DLD1 (cell line): Measurements from ENCODE around the gene WNT1.

Experiments used
- in situ Hi-C: cut with HindIII; loops from 2 replicates; pipeline ENCODE4 v1.10.0; 2017; ENCODE audit warnings: low sequenced_read_pairs

WNT1 gene

DNA sequence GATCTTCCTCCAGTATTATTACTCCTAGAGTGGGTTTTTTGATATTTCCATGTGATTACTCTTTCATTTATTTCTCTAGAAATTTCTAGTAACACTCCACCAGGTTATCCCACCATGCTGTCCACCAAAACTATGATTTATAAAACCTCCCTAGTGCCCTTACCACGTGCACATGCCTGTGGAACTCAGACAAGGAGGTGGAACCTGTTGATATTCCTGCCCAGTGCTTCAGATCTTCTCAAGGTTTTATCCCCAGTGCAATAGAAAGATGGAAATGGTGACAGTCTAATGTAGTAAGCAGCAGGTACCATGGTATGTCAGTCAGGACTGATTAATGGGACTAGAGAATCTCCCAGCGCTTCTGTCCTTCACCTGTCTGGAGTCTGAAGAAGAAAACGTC lies 17.3 kb upstream of the WNT1 start:
- in situ Hi-C loops = no loop called here

DNA sequence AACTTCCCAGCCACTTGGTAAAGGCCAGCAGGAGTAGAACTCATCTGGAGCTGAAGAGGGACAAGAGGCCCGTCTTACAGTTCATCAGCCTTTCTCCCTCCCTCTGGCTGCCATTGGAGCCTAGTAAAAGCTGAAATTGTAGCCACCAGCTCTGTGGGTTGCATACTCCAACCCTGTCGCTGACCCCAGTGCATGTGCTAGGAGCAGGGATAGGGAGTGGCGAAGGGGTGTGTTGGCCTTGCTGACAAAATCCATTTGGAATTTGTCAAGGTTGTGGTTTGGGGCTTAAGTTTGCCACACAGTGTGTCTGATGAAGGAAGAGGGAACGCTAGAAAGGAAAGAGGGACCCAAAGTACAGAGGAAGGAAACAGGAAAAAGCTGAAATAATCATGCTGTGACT lies 16.8 kb upstream of the WNT1 start:
- in situ Hi-C loops = no loop called here

DNA sequence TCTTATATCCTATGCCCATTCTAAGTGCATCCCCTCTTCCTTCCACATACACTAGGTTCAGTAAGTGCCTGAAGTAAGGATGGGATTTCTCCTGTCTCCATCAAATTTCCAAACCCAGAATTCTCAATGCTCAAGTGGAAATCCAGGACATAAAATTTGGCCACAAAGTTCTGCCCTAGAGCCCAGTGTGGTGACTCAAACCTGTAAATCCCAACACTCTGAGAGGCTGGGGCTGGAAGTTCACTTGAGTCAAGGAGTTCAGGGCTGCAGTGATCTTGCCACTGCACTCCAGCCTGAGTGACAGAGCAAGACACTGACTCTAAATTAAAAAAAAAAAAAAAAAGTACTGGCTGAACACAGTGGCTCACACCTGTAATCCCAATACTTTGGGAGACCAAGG lies 16.3 kb upstream of the WNT1 start:
- in situ Hi-C loops = no loop called here

DNA sequence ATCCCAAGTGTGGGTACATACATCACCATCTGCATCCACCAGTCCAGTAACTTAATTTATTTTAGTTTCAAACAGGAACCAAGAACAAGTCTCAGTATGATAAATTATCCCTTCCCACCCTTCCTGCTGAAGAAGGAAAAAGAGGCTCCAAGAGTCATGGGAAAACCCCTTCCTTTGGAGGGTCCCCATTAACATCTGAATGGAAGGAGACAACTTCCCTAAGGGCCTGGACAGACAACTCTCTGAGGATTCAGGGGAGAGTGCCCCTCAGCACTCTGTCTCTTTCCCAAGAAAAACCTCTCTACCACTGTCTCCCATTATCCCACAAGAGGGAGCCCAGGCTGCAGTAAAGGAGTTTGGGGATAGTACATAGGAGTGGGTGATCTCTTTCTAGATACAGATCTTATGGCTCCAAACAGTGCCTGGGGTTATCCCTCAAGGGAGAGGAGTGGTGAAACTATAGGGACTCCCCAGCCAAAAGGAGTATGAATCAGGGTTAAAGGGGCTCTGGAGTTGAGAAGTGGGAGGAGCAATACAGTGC lies 12.8 kb upstream of the WNT1 start:
- in situ Hi-C loops = no loop called here

DNA sequence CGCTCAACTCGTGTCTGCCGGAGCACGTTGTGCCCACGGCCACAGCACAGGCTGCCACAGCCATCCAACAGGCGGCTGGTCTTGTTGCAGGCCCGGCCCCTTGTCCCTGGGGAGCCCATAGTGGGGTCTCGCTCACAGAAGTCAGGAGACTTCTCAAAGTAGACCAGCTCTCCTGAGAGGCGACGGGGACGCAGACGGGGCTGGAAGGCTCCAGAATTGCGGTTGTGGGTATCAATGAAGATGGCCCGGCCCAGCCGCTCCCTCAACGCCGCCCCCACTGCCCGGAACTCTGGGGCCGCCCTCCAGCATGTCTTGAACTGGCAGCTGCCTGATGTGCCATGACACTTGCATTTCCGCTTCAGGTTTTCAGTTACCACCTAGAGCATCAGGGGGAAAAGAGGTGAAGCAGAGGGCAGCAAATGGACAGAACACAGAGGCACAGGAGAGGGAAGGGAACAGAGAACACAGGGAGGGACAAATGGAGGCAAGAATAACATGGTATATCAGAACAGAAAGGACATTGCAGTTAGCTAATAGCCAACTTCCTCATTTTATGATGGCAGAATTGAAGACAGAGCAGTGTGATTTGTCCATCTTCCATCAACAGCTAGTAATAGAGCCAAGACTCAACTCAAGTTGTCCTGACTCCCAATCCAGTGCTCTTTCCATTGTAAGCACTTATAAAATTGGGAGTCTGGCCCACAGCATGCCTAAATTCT lies 11.8 kb upstream of the WNT1 start:
- in situ Hi-C loops = no loop called here

DNA sequence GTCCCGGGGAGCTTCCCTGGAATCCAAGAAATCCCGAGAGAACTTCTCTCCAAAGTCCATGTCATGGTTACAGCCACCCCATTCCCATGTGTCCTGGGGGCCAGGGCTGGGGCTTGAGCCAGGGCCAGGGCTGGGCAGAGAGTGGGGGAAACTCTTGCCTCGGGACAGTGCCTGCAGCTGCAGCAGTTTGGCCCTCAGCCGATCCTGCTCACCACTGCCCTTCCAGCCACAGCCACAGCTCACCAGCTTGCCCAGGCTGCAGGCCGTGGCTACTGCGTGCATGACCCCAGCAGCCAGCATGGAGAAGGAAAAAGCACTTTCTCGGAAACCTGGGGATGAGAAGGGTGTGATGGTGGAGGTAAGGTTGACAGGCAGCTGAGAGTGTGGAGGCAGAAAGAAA lies 10.1 kb upstream of the WNT1 start:
- in situ Hi-C loops = no loop called here

DNA sequence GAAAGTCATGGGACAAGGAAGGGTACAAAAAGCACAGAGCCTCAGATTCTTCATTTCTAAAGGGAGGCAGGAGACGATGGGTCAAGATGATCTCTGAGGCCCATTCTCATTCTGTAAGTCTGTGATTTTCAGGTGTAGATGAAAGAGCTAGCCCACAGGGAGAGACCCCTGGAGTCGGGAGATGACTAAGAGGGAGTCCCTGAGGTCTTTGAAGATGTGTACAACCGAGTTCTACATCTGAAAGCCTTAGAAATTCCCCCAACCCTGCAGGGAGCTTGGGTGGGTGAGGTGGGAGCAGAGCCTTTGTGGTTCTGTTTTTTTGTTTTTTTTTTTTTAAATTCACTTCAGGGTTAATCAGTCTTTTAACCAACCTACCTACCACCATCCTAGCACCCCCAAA lies 9.7 kb upstream of the WNT1 start:
- in situ Hi-C loops = no loop called here

DNA sequence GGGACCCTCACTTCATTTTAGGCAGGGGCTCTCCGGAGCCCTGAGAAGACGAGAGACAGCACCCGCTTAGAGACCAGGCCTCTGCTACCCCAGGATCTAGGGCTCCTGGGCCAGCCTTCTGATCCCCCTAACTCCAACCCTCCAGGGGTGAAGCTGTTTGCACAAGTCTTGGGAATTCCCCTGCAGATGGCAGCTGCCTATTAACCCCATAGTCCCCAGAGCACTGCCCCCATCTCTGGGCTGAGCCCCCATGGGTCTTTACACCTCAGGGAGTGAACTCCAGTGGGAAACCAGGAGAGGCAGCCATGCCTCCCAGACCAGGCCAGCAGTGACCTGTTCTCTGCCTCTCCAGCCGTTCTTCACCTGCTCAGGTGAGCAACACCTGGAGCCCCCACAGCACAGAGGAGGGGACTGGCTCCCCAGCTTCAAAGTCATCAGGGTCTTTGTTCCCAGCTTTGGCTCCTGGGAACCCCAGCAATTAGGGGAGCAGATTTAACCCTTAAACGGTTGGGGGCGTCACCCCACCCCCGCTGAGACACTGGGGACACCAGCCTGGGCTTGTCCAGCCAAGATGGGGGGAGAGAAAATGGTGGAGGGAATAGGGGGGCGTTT lies 8.9 kb upstream of the WNT1 start:
- in situ Hi-C loops = no loop called here

DNA sequence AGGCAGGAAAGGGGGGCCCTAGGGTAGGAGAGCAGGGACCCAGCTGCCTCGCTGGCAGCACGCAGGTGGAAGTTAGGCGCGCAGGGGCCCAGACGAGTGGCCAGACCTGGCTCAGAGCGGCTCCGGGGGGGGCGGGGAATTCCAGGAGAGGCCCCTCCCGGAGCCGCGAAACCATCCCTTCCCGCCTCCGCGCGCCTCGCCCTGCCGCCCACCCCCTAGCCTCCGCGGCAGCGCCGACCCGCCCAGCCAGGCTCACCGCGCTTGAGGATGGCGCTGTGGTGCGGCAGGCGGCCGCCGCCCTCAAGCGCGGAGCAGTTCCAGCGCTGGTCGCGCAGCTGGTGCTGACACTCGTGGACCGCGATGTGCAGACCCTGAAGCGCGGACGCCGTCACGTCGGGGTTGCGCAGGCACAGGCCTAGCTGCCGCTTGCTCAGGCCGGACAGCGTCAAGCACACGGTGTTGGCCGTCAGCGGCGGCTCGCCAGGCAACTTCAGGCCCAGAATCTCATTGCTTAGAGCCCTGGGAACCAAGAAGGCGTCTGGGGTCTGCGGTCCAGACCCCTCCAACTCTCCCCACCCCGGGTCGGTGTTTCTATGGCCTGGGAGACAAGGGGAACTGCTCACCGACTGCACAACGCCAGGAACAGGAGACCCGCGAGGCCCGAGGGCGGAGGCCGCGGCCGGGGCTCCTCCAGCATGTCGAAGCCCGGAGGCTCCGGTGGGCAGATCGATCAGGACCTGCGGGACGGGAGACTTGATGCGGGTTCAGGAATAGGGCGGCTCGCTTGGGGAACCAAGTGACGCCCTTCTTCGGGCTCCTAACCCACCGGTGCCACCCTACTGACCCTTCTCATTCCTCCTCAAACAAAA lies 8.1 kb upstream of the WNT1 start:
- in situ Hi-C loops = no loop called here

DNA sequence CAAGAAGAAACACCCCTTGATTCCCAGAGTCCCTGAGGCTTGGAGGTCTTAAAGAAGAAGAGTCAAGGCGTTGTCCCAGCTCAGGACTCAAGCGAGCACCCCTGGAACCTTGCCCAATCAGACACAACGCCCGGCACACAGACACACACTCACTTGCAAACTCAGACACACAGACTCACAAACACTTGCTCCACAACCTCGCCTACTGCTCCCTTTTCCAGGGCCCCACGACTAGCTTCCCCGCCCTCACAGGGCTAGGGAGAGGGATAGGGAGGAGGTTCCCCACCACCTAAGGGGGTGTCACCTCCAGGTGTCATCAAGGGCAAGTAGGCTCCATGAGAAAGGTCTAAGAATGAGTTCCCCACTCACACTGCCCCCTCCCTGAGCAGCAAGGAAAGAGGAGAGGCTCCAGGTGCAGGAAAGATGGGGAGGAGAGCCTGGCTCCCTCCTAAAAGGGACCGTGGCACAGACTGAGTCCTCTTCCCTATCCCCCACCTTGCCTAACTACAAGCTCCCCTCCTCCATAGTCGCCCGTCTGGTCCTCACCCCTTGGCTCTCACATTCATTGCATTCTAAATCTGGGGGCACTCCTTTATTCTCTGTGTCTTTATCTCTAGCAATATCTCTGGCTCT lies 7.3 kb upstream of the WNT1 start:
- in situ Hi-C loops = no loop called here

DNA sequence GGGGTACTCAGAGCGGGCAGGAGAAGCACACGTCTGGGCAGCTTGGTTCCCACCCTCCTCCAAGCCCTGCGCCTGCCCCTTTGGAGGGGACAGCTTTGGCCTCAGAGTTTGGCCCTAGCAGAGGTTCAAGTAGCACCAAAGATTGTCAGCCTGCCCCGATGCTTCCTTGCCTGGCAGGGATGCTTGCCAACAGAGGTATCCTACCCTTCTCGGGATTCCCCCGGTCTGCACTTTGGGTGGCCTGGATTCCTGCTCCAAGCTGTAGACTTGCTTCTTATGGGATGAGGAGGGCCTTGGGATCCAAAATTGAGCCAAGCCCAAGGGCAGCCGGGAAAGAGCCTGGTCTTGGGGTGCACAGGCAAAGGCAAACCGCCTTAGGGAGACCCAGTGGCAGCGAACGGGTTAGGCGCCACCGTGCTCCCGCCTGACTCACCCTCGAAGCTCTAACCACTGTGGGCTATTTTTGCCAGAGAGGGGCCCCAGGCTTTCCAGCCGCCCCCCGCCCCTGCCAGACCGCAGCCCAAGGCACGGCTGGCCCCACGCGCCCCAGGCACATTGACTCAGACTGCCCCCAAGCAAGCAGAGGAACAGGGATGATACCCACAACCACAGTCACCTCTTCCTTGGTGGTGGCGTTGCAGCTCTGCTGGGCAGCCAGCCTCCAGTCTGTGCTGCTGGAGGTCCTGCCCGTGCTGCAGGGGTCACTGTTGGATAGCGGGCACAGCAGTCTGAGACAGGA lies 5.7 kb upstream of the WNT1 start:
- in situ Hi-C loops = no loop called here

DNA sequence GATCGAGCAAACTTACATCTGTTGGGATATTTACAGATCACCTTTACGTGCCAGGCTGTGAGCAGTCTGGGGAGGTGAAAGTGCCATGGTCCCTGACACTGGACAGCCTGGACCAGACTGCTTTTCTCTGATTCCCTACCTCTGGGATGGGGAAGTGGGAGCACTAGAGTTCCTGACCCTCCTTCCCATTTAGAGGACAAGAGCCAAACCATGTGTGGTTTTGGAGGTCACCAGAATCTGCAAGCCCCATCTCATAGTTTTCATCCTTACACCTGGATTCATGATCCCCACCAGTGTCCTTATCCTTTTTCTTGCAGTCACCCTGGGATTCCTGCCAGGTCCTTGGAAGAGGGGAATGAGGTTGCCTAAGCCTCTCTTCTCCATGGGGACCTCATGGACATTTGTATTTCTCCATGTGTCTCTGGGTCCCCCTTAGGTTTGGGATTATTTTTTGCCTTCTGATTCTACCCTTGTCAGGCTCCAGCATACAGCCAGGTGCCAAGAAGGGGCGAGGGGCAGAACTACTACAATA lies 5.1 kb upstream of the WNT1 start:
- in situ Hi-C loops = no loop called here

DNA sequence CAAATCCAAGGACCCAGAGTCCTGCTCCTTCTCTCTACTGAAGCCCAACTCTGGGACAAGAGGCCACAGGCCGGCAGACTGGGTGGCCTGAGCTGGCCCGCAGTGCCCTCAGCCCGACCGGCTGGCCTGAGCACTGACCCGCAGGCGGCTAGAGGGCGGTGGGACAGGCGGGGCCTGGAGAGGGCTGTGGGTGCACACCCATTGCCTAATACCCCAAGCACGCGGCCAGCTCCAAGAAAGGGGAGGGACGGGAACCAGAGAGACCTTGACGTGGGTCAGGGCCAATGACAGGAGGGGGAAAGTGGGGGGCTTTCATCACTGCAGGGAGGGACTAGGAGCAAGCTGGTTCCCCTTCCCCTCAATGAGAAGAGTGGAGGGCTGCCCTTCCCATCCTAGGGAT lies 4.6 kb upstream of the WNT1 start:
- in situ Hi-C loops = no loop called here

DNA sequence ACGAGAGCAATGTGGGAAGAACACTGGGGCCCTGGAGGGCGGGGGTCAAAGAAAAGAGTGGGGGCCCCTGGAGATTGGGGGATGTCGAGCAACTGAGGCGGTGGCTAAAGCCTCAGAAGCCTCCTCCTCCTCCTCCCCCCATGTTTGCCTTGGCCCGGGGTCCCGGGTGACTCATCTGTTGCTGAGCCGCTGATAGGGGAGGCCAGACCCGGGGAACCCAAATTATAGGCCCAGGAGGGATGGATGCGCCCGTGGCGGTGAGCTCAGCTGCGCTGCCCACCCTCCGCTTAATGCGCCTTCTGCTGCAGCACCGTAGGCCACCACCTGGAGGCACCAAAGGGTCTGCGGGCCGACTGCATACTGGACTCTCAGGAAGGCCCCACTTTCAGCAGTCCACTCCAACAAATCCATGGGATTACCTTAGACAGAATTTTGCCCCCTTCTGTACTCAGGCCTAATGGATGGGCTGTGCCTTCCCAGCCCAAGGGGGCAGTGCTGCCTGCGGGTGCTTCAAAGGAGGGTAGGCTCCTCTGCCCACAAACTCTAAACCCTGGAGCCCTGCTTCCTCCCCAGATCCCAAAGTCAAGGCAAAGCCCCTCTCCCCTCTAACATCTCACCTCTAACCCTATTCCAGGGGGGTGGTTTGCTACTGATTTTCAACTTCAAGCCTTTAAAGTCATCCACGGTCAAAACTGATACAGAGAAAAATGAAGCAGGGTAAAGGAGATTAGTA lies 4.0 kb upstream of the WNT1 start:
- in situ Hi-C loops = no loop called here

DNA sequence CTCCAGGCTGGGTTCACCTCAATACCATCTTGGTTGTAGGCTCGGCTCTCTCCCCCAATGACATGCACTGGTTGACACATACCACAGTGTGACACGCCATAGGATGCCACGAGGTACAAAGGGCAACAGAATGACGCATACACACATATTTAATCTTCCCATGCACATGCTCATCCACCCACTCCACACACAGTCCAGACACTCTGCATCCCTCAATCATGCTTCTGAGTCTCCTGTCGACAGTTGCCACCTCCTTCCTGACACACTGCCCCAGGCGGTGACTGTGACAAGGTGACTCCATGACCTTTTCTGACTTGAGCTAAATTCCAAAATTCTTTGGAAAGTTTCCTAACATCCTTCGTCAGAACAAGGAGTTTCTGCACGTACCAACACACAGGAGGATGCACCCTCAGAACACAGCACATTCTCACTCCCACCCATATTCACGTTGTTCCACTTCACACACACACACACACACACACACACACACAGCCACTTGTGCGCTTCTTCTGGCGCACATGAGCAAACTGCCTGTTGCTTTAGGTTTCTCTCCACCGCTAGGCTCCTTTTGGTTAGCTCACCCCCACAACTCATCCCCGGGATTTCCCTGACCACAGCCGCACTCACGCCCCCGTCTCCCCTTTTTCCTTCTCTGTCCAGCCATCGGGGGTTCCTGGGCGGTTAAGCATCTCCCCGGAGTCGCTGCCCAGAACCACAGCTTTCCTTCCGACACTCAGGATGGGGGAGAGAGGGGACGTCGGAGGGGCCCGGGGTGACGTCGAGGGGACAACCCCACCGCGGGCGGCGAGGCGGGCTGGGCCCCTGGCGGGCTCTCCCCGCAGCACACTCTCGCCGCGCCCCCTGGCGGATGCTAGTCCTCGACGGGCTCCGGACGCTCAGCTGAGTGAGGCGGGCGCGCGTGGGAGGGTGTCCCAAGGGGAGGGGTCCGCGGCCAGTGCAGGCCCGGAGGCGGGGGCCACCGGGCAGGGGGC lies 536 bp upstream of the WNT1 start:
- in situ Hi-C loops = no loop called here

DNA sequence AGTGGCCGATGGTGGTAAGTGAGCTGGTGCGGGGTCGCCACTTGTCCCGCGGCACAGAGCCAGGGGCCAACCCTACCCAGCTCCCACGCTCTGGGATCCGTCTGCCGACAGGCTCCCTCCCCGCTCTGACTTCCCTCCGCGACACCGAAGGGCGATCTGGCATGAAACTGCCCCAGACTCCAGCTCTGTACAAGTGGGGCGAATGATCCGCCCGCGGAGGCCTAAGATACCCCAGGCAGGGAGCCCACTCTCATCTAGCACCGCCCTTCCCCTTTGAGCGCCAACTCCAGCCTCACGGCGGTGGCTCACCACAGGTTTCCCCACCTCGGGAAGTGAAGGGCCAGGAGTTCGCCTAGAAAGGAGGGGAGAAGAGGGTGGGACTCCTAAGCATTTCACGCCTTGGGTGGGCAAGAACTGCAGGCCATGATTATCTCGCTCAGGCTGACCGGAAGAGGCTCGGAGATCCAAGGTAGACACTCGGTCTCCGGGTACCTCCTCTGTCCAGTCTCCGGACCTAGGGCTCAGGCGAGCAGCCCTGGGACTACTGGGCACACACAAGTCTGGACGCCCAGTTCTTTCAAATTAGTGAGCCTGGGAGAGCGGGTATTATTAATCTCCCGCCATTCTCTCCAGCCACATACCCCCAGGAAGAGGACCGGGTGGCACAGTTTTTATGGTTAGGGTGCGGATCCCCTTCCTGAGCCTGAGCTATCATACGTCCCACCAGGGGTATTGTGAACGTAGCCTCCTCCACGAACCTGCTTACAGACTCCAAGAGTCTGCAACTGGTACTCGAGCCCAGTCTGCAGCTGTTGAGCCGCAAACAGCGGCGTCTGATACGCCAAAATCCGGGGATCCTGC lies 849 bp downstream of the WNT1 start:
- in situ Hi-C loops = no loop called here

DNA sequence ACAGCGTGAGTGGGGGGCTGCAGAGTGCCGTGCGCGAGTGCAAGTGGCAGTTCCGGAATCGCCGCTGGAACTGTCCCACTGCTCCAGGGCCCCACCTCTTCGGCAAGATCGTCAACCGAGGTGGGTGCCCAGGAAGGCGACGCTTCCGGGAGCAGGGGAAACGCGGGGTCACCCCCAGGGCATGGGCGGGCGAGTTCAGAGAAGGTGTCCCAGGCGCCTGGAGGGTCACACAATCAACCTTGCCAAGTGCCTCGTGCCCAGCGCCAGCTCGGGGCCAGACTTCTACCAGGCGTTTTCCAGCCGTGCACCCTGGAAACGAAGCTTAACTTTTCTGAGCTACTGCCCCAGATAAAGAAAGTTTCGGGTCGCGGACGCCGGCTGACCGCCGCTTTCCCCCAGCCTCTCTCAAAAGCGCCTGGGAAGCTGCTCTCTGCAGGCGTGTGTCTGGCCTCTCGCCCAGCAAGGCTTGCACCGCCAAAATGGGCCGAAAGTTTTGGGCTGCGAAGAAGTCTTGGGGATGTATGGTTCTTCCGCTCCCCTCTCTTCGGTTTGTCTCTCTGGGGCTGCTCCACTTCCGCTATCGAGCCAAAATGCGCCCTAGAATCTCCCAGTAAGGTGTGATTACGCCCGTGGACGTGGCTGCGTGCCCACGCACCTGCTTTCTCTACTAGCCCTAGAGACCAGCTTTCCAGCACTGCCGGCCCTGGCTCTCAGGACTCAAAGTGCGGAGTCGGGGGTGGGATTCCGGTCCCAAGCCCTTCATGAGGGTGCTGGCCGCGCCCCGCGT lies 1.7 kb downstream of the WNT1 start:
- in situ Hi-C loops = loop anchor here (10.0 kb wide), 1 partner anchor 135 kb away; no protein-coding TSS in a partner anchor
